ENCODE results near the gene PIK3C3. TPM values are rescaled to one million over a fixed set of nuclear protein-coding genes. Genes with fewer than 3 reads are reported as not detected.

PIK3C3 gene
- polyA plus RNA-seq, 1 donor from 2014 or later, result 42.9 TPM

- no peaks in the 10 kb centered on the region for H4K20me1 ChIP-seq (ENCODE audit: insufficient read depth)
- H3K4me2 ChIP-seq (ENCODE audit: low read length), result no peak overlapping the region
- H3K9ac ChIP-seq (ENCODE audit: low read length), result no peak overlapping the region
- H3F3A ChIP-seq (ENCODE audit: insufficient read depth, low read length, poor library complexity, severe bottlenecking), result no peaks in the 10 kb centered on the region
- no peaks in the 10 kb centered on the region for H3K9me3 ChIP-seq (ENCODE audit: low read length)
- H3K79me2 ChIP-seq (replicated peaks; ENCODE audit: insufficient read depth, low read length), result no peaks in the 10 kb centered on the region
- H3K9me2 ChIP-seq (ENCODE audit: insufficient read depth, low read length), result no peaks in the 10 kb centered on the region
- H3K27me3 ChIP-seq (ENCODE audit: insufficient read depth, low read depth, low read length), result no peaks in the 10 kb centered on the region
- TF ChIP-seq SMC3 (conservative IDR thresholded peaks at IDR 0.05; ENCODE audit: poor library complexity), result no peak
- TF ChIP-seq MXI1 (conservative IDR thresholded peaks at IDR 0.05; ENCODE audit: poor library complexity, severe bottlenecking), result no peak
- TF ChIP-seq EP300 (conservative IDR thresholded peaks at IDR 0.05; ENCODE audit: poor library complexity, severe bottlenecking), result no peak
- TF ChIP-seq, protein P1, sequence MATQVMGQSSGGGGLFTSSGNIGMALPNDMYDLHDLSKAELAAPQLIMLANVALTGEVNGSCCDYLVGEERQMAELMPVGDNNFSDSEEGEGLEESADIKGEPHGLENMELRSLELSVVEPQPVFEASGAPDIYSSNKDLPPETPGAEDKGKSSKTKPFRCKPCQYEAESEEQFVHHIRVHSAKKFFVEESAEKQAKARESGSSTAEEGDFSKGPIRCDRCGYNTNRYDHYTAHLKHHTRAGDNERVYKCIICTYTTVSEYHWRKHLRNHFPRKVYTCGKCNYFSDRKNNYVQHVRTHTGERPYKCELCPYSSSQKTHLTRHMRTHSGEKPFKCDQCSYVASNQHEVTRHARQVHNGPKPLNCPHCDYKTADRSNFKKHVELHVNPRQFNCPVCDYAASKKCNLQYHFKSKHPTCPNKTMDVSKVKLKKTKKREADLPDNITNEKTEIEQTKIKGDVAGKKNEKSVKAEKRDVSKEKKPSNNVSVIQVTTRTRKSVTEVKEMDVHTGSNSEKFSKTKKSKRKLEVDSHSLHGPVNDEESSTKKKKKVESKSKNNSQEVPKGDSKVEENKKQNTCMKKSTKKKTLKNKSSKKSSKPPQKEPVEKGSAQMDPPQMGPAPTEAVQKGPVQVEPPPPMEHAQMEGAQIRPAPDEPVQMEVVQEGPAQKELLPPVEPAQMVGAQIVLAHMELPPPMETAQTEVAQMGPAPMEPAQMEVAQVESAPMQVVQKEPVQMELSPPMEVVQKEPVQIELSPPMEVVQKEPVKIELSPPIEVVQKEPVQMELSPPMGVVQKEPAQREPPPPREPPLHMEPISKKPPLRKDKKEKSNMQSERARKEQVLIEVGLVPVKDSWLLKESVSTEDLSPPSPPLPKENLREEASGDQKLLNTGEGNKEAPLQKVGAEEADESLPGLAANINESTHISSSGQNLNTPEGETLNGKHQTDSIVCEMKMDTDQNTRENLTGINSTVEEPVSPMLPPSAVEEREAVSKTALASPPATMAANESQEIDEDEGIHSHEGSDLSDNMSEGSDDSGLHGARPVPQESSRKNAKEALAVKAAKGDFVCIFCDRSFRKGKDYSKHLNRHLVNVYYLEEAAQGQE (IDR thresholded peaks at IDR 0.05; ENCODE audit: borderline replicate concordance), result no peak
- no peak for TF ChIP-seq RAD21 (conservative IDR thresholded peaks at IDR 0.05)
- no peak for TF ChIP-seq TAF1 (IDR thresholded peaks at IDR 0.05; ENCODE audit: low read depth)
- TF ChIP-seq POLR2AphosphoS5 (IDR thresholded peaks at IDR 0.05), result no peak
- TF ChIP-seq EZH2 (IDR thresholded peaks at IDR 0.05; ENCODE audit: borderline replicate concordance, insufficient read depth, low read length, poor library complexity, severe bottlenecking), result no peak
- no peak for TF ChIP-seq CTCF (IDR thresholded peaks at IDR 0.05; ENCODE audit: poor library complexity, severe bottlenecking)
- no peaks in the 10 kb centered on the region for H3K36me3 ChIP-seq (ENCODE audit: insufficient read depth, low read length)
- H3K4me3 ChIP-seq (ENCODE audit: low read length), result no peak overlapping the region
- no peak overlapping the region for H3K27ac ChIP-seq (ENCODE audit: low read length)
- H2AFZ ChIP-seq (ENCODE audit: low read depth, low read length), result no peak overlapping the region
Measured at GRCh38 chr18:41999751-42000150, 44.7 kb downstream of the PIK3C3 start.

DNA sequence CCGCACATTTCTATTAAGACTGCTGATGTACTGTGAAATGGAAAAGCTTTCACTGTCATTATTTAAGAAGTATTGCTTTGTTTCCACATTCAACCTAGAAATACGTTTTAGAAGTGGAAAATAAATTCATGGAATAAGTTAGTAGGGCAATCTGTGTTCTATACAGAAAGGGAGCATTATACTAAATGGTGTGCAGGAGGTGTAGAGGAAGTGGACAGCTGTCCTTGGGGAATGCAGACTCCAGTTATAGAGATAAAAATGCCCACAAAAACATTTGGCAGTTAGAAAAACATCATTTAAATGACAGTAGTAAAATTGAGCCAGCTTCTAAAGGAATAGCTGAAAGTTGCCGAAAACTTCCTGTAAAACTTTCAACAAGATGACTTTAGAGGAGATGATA lies 46.8 kb downstream of the PIK3C3 start:
- Histone ChIP-seq H2AFZ (ENCODE audit: low read depth, low read length) (no peak overlapping the region), H3K4me3 (ENCODE audit: low read length) (no peak overlapping the region), H3K79me2 (replicated peaks; ENCODE audit: insufficient read depth, low read length) (no peaks in the 10 kb centered on the region), H3K9me3 (ENCODE audit: low read length) (no peaks in the 10 kb centered on the region), H3F3A (ENCODE audit: insufficient read depth, low read length, poor library complexity, severe bottlenecking) (no peaks in the 10 kb centered on the region), H3K27ac (ENCODE audit: low read length) (no peak overlapping the region), H3K27me3 (ENCODE audit: insufficient read depth, low read depth, low read length) (no peaks in the 10 kb centered on the region), H4K20me1 (ENCODE audit: insufficient read depth) (no peaks in the 10 kb centered on the region), H3K36me3 (ENCODE audit: insufficient read depth, low read length) (no peaks in the 10 kb centered on the region), H3K9me2 (ENCODE audit: insufficient read depth, low read length) (no peaks in the 10 kb centered on the region), H3K9ac (ENCODE audit: low read length) (no peak overlapping the region), H3K4me2 (ENCODE audit: low read length) (no peak overlapping the region)
- TF ChIP-seq RAD21 (conservative IDR thresholded peaks at IDR 0.05), result no peak
- TF ChIP-seq EZH2 (IDR thresholded peaks at IDR 0.05; ENCODE audit: borderline replicate concordance, insufficient read depth, low read length, poor library complexity, severe bottlenecking), result no peak
- TF ChIP-seq EP300 (conservative IDR thresholded peaks at IDR 0.05; ENCODE audit: poor library complexity, severe bottlenecking), result no peak
- no peak for TF ChIP-seq POLR2AphosphoS5 (IDR thresholded peaks at IDR 0.05)
- TF ChIP-seq, protein P1 (IDR thresholded peaks at IDR 0.05; ENCODE audit: borderline replicate concordance), result no peak
- TF ChIP-seq TAF1 (IDR thresholded peaks at IDR 0.05; ENCODE audit: low read depth), result no peak
- TF ChIP-seq CTCF (IDR thresholded peaks at IDR 0.05; ENCODE audit: poor library complexity, severe bottlenecking), result no peak
- TF ChIP-seq SMC3 (conservative IDR thresholded peaks at IDR 0.05; ENCODE audit: poor library complexity), result no peak
- no peak for TF ChIP-seq MXI1 (conservative IDR thresholded peaks at IDR 0.05; ENCODE audit: poor library complexity, severe bottlenecking)

Data from neural cell (in vitro differentiated cells).